GM23248 (cell line): ENCODE measurements around the gene LYZL2.
"Not testable (repeated sequence)": the region's sequence is repeated elsewhere in the genome, so short reads cannot be mapped to it uniquely, and the experiment has no call there.

Experiments used
- EZH2 ChIP-seq: fragments of 200-600 bp; sonication (generic); IDR thresholded peaks from 2 replicates; pipeline ENCODE4 v1.6.1; 2018; ENCODE audit warnings: antibody characterized with exemption, mild to moderate bottlenecking; ENCODE audit not compliant: insufficient read depth, poor library complexity, severe bottlenecking
- EZH2phosphoT487 ChIP-seq: fragments of 200-600 bp; sonication (generic); IDR thresholded peaks from 2 replicates; pipeline ENCODE4 v1.6.1; 2018; ENCODE audit warnings: antibody characterized with exemption, moderate library complexity, mild to moderate bottlenecking, low read depth; ENCODE audit not compliant: insufficient read depth

DNA sequence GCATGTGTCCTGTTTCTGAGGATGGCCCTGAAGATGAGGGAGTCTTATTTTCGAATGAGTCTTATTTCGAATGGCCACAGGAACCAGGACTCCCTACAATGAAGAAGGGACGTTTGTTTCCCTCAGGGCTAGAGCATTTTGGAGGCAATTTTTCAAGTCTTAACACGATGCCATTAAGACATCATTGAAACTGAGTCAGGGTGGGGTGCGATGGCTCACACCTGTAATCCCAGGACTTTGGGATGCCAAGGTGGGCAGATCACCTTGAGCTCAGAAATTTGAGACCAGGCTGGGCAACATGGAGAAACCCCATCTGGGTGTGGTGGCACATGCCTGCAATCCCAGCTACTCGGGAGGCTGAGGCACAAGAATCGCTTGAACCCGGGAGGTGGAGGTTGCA is 18.5 kb downstream of the LYZL2 start:
- not testable (repeated sequence) for TF ChIP-seq EZH2phosphoT487, EZH2
